GM18519 (cell line): ENCODE results near the gene PPP2R2D.
"Not testable (repeated sequence)": the region's sequence is repeated elsewhere in the genome, so short reads cannot be mapped to it uniquely, and the experiment has no call there.

ENCODE experiments used
- ATAC-seq: cut with Tn5 transposase; IDR thresholded peaks from one replicate; pipeline ENCODE4 v1.9.1; 2021; ENCODE audit warnings: mild to moderate bottlenecking, moderate library complexity; ENCODE audit not compliant: unreplicated experiment, low FRiP score

The PPP2R2D gene

DNA sequence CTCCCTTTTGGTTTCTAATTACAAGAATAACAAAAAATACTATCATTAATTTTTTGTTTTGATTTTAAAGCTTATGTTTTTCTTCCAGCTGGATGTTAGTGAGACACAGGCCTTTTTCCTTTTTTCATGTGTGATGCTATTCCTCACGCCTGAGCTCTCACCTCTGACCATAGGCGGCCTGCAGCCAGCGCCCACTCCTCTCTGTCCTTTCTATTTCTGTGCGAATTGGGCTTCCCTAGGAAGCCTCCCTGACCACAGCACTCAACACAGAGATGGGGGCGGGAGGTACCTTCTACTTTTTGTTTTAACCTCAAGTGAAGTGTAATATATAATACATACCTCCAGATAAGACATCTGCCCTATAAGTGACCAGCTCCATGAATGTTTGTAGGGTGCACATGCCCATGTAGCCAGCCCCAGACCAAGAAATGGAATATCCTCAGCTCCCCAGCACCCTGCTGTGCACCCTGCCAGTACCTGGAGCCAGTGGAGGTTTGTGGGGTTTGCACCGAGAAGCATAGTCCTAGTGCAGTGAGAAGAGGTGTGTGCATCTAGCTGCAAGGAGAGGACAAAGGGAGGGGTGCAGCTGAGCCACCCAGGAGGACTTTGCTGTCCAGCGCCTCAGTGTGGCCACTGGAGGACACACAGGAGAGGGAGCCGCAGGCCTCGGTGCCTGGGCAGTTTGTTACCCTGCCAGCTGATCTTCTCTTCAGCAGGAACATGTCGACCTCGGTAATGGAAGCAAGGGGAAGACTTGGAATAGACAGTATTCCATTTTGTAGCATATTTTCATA lies 42.4 kb downstream of the PPP2R2D start:
- ATAC-seq: no peak

DNA sequence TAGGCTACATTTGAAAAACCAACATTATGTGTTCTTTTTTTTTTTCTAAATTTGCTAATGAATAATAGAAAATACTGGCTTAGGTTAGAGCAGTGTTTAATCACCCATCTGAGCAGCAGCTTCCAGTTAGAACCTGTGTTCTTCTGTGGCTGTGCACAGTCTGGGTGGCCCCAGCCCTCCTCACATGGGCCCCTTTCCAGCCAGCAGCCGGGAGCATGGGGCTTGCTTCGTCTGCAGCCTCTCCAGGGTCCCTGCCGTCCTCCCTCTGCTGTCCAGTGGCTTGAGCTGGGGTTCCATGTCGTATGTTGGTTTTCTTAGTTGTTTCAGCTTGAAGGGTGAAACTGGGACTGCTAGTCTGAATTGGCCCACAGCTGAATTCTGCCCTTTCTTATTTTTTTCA lies 43.6 kb downstream of the PPP2R2D start:
- no peak for ATAC-seq

DNA sequence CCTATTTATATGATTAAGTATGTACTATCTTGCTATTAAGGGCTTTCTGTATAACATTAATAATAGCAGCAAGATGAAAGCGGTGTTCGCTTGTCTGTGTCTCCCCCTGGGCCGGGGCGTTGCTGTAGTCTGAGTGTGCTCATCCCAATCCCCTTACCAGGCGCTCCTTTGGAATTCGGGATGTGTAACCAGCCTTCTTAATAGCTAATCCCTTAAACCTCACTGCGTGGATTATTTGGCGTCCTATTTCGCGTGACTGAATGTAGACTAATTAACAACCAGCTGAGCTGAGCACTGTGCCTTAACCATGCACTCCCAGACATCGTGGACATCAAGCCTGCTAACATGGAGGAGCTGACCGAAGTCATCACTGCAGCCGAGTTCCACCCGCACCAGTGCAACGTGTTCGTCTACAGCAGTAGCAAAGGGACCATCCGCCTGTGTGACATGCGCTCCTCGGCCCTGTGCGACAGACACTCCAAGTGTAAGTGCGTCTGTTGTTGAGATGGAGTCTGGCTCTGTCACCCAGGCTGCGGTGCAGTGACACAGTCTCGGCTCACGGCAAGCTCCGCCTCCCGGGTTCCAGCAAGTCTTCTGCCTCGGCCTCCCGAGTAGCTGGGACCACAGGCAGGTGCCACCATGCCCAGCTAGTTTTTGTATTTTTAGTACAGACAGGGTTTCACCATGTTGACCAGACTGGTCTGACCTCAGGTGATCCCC lies 44.3 kb downstream of the PPP2R2D start:
- no peak for ATAC-seq

- ATAC-seq: no peak
Measured at GRCh38 chr10:131946321-131946751, 45.5 kb downstream of the PPP2R2D start.

- no peak for ATAC-seq
Measured at GRCh38 chr10:131946880-131947279, 46.1 kb downstream of the PPP2R2D start.

- no peak for ATAC-seq
Measured at GRCh38 chr10:131947631-131948347, 47.0 kb downstream of the PPP2R2D start.

- ATAC-seq: no peak
Measured at GRCh38 chr10:131948501-131948900, 47.7 kb downstream of the PPP2R2D start.

DNA sequence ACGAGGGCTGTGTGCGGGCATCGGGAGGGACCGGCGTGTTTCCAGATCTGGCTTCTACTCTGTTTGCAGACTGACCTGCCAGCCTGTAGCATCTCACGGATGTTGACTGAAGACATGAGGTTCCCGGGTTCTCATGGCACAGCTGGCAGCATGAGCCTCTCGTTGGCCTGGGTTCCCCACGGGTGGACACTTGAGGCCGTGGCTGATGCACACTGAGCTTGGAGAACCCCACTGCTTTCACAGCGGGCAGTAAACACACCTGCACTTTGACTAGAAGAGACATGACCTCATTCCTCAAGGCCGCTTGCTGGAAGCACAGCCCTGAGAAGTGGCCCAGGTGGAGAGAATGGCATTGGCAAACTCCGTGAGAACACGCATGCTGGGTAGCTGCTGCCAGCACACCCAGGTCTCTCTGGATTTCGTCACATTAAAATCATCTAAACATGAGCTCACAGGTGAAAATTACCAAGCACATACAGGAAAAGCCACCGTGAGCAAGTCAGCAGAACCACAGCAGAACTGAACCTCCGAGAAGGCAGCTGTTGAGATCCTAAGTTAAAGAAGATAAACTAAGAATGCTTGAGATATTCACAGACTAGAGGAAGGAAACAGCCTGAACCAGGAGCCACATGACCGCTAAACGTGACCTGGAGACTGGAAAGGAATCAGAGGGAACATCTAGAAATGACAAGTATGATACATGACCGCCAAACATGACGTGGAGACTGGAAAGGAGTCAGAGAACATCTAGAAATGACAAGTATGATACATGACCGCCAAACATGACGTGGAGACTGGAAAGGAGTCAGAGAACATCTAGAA lies 48.4 kb downstream of the PPP2R2D start:
- ATAC-seq: no peak

DNA sequence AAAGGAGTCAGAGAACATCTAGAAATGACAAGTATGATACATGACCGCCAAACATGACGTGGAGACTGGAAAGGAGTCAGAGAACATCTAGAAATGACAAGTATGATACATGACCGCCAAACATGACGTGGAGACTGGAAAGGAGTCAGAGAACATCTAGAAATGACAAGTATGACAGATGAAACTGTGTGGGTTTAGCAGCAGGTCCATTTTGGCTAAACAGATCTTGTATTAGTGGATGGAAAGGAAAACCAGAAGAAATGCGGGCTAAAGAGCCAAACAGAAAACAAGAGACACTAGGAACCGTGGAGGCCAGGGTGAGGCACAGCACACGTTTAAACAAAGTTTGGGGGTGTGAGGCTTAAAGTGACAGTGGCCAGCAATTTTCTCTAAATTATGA lies 49.1 kb downstream of the PPP2R2D start:
- ATAC-seq: not testable (repeated sequence)

GRCh38 chr10:131954356-131954965 lies 53.7 kb downstream of the PPP2R2D start:
- no peak for ATAC-seq

DNA sequence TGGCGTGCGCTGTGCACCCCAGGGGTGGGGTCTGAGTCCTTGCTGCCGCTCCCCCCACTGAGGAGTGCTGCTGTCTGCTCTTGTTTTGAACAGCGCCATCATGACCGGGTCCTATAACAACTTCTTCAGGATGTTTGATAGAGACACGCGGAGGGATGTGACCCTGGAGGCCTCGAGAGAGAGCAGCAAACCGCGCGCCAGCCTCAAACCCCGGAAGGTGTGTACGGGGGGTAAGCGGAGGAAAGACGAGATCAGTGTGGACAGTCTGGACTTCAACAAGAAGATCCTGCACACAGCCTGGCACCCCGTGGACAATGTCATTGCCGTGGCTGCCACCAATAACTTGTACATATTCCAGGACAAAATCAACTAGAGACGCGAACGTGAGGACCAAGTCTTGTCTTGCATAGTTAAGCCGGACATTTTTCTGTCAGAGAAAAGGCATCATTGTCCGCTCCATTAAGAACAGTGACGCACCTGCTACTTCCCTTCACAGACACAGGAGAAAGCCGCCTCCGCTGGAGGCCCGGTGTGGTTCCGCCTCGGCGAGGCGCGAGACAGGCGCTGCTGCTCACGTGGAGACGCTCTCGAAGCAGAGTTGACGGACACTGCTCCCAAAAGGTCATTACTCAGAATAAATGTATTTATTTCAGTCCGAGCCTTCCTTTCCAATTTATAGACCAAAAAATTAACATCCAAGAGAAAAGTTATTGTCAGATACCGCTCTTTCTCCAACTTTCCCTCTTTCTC lies 55.0 kb downstream of the PPP2R2D start:
- ATAC-seq: no peak

- ATAC-seq: no peak
Measured at GRCh38 chr10:131959841-131960240, 59.0 kb downstream of the PPP2R2D start.

DNA sequence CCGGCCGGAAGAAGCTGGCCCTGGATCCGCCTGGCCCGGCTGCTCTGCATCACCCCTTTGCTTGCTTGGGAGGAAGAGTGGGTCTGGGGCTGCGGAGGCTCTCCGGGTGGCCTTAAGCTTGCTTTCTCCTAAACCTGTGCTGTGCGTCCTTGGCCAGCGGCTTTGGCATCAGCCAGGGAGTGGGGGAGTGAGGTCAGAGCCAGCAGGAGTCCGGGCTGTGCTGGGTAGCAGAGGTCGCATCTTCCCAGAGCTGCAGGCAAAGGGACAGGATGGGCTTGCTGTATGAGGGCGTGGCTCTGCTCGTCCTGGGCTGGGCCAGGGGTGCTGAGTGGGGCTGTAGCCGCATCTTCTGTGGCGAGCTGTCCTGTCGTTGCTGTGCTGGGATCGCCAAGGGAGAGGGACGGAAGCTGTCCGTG lies 59.8 kb downstream of the PPP2R2D start:
- no peak for ATAC-seq

GRCh38 chr10:131961047-131961776 lies 60.4 kb downstream of the PPP2R2D start:
- ATAC-seq: no peak

DNA sequence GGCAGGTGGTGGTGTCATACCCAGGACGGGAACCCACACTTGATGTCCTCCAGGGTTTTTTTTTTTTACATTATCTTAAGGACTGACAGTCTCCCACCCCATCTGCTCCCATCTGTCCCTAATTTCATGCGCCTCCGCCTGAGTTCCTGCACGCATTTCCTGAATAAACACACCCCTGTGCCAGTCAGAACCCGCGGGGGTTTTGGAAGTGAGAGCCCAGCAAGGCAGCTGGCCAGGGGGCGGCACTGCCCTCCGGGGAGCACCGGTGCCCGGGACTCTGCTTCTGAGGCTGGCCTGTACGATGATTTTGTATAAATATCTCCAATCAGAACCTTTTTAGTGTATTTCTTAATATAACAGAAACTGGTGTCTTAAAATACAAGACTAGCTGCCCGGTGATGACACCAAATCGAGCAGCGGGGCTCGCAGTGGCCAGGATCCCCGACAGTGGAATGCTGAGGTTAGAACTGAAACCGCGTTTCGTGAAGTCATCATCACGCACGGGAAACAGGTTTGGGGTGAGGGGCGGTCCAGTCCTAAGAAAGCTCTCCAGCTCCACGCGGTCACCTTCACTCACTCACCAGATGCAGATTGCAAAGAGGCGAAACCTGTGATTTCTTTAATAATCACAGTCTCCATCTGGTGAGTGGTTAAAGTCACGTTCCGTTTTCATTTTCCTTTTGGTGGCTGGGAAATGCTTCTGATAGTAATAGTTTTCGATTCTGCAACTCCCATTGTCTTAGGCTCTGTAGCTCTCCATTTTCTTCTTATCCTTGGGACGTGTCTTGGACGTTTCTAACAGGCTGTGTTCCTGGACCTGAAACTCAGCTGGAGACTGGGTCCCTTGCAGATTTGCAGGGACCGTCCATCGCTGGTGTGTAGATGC lies 61.2 kb downstream of the PPP2R2D start:
- no peak for ATAC-seq

DNA sequence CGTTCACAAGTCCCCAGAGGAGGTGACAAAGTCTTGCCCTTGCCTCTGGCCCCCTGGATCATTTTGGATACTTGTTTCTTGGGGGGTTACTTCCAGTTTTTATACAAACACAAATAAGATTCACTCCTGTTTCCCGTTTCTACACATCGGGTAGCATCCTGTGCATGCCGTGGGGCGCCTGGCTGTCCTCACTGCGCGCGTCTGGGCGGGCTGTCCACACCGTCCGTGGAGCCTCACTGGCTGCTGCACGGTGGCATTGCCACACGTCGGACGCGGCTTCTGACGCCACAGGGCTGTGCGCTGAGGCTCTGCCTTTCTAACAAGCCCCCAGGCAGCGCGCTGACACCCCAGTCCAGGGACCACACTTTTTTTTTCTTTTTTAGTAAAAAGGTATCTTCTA lies 62.5 kb downstream of the PPP2R2D start:
- no peak for ATAC-seq

DNA sequence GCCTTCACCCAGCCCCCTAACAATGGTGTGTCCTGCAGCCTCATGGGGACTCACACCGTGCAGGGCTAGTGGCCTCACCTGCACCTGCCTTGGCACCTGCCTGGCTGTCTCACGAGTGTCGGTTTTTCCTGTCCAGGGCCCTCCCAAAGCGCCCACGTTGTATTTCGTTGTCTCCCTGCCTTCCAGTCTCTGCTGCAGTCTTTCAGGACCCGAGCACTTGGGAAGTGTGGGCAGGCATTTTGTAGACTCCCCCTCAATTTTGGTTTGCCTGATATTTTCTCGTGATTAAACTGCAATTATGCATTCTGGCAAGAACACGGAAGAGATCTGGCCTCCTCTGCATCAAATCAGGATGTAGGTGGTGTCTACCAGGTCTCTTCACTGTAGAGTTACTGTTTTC lies 63.0 kb downstream of the PPP2R2D start:
- ATAC-seq: no peak

DNA sequence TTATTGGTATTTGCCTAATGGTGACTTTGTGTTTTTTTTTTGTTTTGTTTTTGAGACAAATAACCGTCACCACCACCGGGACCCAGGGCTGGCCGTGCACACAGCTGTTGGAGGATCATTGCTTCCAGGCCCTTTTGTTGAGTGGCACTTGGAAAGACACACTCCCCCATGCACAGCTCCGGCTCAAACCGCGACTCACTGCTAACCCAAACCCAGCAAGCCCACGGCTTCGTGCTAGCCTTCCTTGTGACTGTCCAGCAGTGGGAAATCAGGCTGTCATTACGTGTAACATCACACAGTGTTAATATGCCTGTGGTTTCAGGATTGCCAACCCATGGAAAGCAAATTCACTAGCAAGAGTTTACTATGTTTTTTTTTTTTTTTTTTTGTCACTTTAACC lies 63.5 kb downstream of the PPP2R2D start:
- ATAC-seq: no peak
